C4-2B (cell line): ENCODE results near the gene CCDC28A.

Source experiments
- ZFX ChIP-seq: fragments of 450-650 bp; IDR thresholded peaks from 2 replicates; pipeline ENCODE4 v1.6.1; 2017
- TF ChIP-seq, protein P1 (sequence below): fragments of 450-650 bp; conservative IDR thresholded peaks from 2 replicates; pipeline ENCODE4 v1.5.1; 2017; ENCODE audit warnings: mild to moderate bottlenecking

DNA sequence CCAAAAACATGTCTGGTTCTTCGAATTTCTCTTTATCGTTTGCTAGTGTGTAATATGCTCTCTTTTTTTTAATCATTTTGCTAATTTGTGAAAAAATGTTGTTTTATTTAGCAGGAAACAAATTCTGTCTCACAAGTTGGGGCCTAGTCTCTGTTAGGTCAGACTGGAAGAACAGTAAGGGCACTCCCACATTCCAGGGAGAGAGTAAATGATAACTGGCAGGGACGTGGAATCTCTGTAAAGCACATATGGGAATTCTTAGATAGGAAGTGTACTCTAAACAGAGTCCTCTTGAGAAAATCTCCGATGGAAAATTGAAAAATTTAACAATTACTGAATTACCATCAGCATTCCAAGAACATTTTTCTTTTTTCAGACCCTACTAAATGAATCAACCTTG is 16.4 kb upstream of the CCDC28A start:
- TF ChIP-seq, protein P1, sequence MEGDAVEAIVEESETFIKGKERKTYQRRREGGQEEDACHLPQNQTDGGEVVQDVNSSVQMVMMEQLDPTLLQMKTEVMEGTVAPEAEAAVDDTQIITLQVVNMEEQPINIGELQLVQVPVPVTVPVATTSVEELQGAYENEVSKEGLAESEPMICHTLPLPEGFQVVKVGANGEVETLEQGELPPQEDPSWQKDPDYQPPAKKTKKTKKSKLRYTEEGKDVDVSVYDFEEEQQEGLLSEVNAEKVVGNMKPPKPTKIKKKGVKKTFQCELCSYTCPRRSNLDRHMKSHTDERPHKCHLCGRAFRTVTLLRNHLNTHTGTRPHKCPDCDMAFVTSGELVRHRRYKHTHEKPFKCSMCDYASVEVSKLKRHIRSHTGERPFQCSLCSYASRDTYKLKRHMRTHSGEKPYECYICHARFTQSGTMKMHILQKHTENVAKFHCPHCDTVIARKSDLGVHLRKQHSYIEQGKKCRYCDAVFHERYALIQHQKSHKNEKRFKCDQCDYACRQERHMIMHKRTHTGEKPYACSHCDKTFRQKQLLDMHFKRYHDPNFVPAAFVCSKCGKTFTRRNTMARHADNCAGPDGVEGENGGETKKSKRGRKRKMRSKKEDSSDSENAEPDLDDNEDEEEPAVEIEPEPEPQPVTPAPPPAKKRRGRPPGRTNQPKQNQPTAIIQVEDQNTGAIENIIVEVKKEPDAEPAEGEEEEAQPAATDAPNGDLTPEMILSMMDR = no peak
- TF ChIP-seq ZFX = no peak
